Measurements from ENCODE around the gene GARS1. TPM values are rescaled to one million over a fixed set of nuclear protein-coding genes. Genes with fewer than 3 reads are reported as not detected.
A peak's percentile ranks its signal among the peaks of the same experiment; 100 is the strongest.

Gene GARS1
- total and polyA plus RNA-seq, 2 experiments from 2014 or later = 313 to 471 TPM

DNA sequence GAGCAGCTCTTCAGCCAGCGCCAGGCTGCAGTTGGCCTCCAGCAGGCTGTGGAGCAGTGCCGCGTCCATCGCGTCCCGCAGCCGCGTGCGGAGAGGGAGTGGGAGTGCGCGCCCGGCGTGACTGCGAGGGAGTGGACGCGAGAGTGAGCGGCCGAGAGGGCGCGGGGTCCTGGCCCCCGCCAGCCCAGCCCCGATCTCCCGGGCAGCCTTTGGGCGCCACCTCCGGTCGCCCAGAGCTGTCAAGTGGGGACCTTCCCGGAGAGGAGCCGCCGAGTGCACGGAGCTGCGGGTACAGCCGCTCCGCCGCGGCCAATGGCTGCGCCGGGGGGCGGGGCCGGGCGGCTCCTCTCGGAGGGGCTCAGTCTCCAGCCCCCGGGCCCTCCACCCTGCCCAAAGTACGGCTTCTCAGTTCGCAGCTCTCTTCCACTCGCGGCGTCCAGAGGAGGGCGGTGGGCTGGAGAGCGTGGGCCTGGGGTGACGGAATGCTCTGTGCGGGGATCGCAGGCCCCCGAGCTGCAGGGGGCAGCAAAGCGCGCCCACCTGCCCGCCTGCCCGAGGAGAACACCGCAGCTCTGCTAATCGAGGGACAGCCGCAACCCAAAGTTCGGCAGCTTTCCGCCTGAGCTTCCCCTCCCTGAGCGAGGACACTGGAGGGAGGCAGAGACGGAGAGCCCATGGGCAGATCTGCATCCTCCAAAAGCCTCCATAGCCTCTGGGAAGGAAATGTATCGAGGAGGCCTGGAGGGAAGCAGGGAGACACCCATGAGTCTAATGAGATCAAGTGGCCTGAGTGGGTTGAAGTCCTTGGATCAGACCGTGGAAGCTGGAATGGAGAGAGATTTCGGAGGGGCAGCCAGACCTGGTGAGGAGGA lies 87.8 kb downstream of the GARS1 start, which contains the start of gene CRHR2:
Gene CRHR2 (minus strand): TSS at position 245 of the 872 bp plus-strand sequence. CDS start 176 bp downstream, at position 69.
- peaks cover 79% of the 10 kb centered on the region for H3K27me3 ChIP-seq (replicated peaks; ENCODE audit: insufficient read depth)
- in situ Hi-C loops (cut with MboI) = no loop called here
- H3K27ac ChIP-seq = no peak within 1 kb of the TSS
- H3F3A ChIP-seq (ENCODE audit: insufficient read depth) = no peaks in the 10 kb centered on the region
- peak; percentile 17 for DNase-seq
- H4K20me1 ChIP-seq (ENCODE audit: insufficient read depth) = no peaks in the 10 kb centered on the region
- no peak within 1 kb of the TSS for H2AFZ ChIP-seq
- H3K9me3 ChIP-seq (ENCODE audit: low read depth) = no peaks in the 10 kb centered on the region
- no peak within 1 kb of the TSS for H3K9ac ChIP-seq
- 5 to 7% methylated on average over 42 to 60 of the region's 67 CpGs for WGBS, 2 experiments (ENCODE audit: low coverage in 1 of 2, low lambda C conversion rate in 2 of 2, missing lambda C conversion rate in 2 of 2)
- H3K4me2 ChIP-seq (ENCODE audit: unreplicated experiment) = peak within 1 kb of the TSS; percentile 11
- no peaks in the 10 kb centered on the region for H3K79me2 ChIP-seq (ENCODE audit: insufficient read depth)
- no peaks in the 10 kb centered on the region for H3K9me2 ChIP-seq (ENCODE audit: insufficient read depth)
- no peaks in the 10 kb centered on the region for H3K4me1 ChIP-seq (ENCODE audit: insufficient read depth)
- H3K4me3 ChIP-seq = 0 out of 2 replicates have a peak within 1 kb of the TSS, but pooled peaks have one; percentile 22
- TF ChIP-seq EZH2phosphoT487 (IDR thresholded peaks at IDR 0.05; ENCODE audit: insufficient read depth, low read depth) (no peak), EZH2 (IDR thresholded peaks at IDR 0.05; ENCODE audit: insufficient read depth, poor library complexity, severe bottlenecking) (peak; percentile 59)
- no peaks in the 10 kb centered on the region for H3K36me3 ChIP-seq (ENCODE audit: low read depth)

GRCh38 chr7:30683306-30683705 lies 88.6 kb downstream of the GARS1 start:
- TF ChIP-seq EZH2 (IDR thresholded peaks at IDR 0.05; ENCODE audit: insufficient read depth, poor library complexity, severe bottlenecking) = no peak
- TF ChIP-seq EZH2phosphoT487 (IDR thresholded peaks at IDR 0.05; ENCODE audit: insufficient read depth, low read depth) = no peak

More at GRCh38 chr7:30683306-30683705, 88.6 kb downstream of the GARS1 start:
- Histone ChIP-seq H3F3A (ENCODE audit: insufficient read depth) (no peaks in the 10 kb centered on the region), H4K20me1 (ENCODE audit: insufficient read depth) (no peaks in the 10 kb centered on the region), H3K4me3 (no peak overlapping the region), H3K27ac (no peak overlapping the region), H3K9ac (no peak overlapping the region), H3K27me3 (replicated peaks; ENCODE audit: insufficient read depth) (peaks cover 70% of the 10 kb centered on the region), H3K4me1 (ENCODE audit: insufficient read depth) (no peaks in the 10 kb centered on the region), H2AFZ (no peak overlapping the region), H3K9me2 (ENCODE audit: insufficient read depth) (no peaks in the 10 kb centered on the region), H3K4me2 (ENCODE audit: unreplicated experiment) (no peak overlapping the region), H3K9me3 (ENCODE audit: low read depth) (no peaks in the 10 kb centered on the region), H3K79me2 (ENCODE audit: insufficient read depth) (no peaks in the 10 kb centered on the region), H3K36me3 (ENCODE audit: low read depth) (no peaks in the 10 kb centered on the region)
- in situ Hi-C loops (cut with MboI) = no loop called here
- 37 to 41% methylated on average over 3 to 5 of the region's 5 CpGs for WGBS, 2 experiments (ENCODE audit: low coverage in 1 of 2, low lambda C conversion rate in 2 of 2, missing lambda C conversion rate in 2 of 2)
- DNase-seq = no peak

Other genes with a start within 250 kb of the GARS1 start
- 8.6 and 11.1 TPM in 2 replicates for gene NOD1, start 116.1 kb upstream of the GARS1 start, total RNA-seq (2014; rRNA removed; shearing (Covaris generic))
- 4.4 and 5.9 TPM in 2 replicates for gene NOD1, start 116.1 kb upstream of the GARS1 start, polyA plus RNA-seq (2016; fragmentation: Nextera tagmentation; extraction: Ambion mirVana)
- 31.3 and 40.0 TPM in 2 replicates for gene GGCT, start 90.0 kb upstream of the GARS1 start, total RNA-seq (2014; rRNA removed; shearing (Covaris generic))
- 47.9 and 48.8 TPM in 2 replicates for gene GGCT, start 90.0 kb upstream of the GARS1 start, polyA plus RNA-seq (2016; fragmentation: Nextera tagmentation; extraction: Ambion mirVana)
- not detected in 2 replicates for gene CRHR2, start 87.6 kb downstream of the GARS1 start, total RNA-seq (2014; rRNA removed; shearing (Covaris generic))
- 0.05 TPM in 1 of 2 replicates, not detected in the other for gene CRHR2, start 87.6 kb downstream of the GARS1 start, polyA plus RNA-seq (2016; fragmentation: Nextera tagmentation; extraction: Ambion mirVana)
- 0.13 TPM in 1 of 2 replicates, not detected in the other for gene INMT, start 157.3 kb downstream of the GARS1 start, total RNA-seq (2014; rRNA removed; shearing (Covaris generic))
- 0.09 TPM in 2 replicates for gene INMT, start 157.3 kb downstream of the GARS1 start, polyA plus RNA-seq (2016; fragmentation: Nextera tagmentation; extraction: Ambion mirVana)
- 1.8 and 3.5 TPM in 2 replicates for gene MINDY4, start 176.5 kb downstream of the GARS1 start, total RNA-seq (2014; rRNA removed; shearing (Covaris generic))
- 2.5 and 2.6 TPM in 2 replicates for gene MINDY4, start 176.5 kb downstream of the GARS1 start, polyA plus RNA-seq (2016; fragmentation: Nextera tagmentation; extraction: Ambion mirVana)